ENCODE data around the gene HOTAIR.

HOTAIR gene

GRCh38 chr12:53999559-54000115, 24.9 kb upstream of the HOTAIR start:
- Histone ChIP-seq H4K91ac (ENCODE audit: low read length) (peak overlapping the region; percentile 70), H3K9ac (ENCODE audit: low read length) (peak overlapping the region; percentile 98), H3K4me1 (ENCODE audit: control insufficient read depth, insufficient read depth, low read depth, low read length) (peaks cover 21% of the 10 kb centered on the region), H3K4me2 (ENCODE audit: low read length, poor library complexity, severe bottlenecking) (peak overlapping the region; percentile 96), H3K36me3 (ENCODE audit: control insufficient read depth in 1 of 2, insufficient read depth in 2 of 2, low read depth in 1 of 2, low read length in 2 of 2) (peaks cover 0 to 3% of the 10 kb centered on the region in 2 experiments), H3K27me3 (ENCODE audit: control insufficient read depth in 1 of 2, insufficient read depth in 1 of 2, low read length in 2 of 2) (no peaks in the 10 kb centered on the region), H3K23ac (ENCODE audit: low read length in 2 of 2) (no peak overlapping the region), H2BK120ac (ENCODE audit: low read depth, low read length) (peak overlapping the region; percentile 11), H2AFZ (ENCODE audit: low read depth, low read length) (peak overlapping the region; percentile 62), H4K8ac (ENCODE audit: low read length) (peak overlapping the region; percentile 27), H3K9me3 (ENCODE audit: control insufficient read depth, low read length) (no peaks in the 10 kb centered on the region), H3K27ac (ENCODE audit: low read length, poor library complexity, severe bottlenecking) (peak overlapping the region; percentile 97), H2BK15ac (ENCODE audit: low read depth, poor library complexity, severe bottlenecking) (no peak overlapping the region), H3K79me1 (replicated peaks; ENCODE audit: low read length, poor library complexity, severe bottlenecking) (no peaks in the 10 kb centered on the region), H2AK5ac (ENCODE audit: low read length, severe bottlenecking) (peak overlapping the region; percentile 72), H3K4ac (ENCODE audit: low read depth in 1 of 2, low read length in 2 of 2) (peak overlapping the region; percentile 29 to 70), H3K18ac (ENCODE audit: low read depth in 1 of 2, low read length in 2 of 2) (peak overlapping the region; percentile 46 to 86), H3K14ac (ENCODE audit: low read length in 2 of 2) (no peak overlapping the region), H2BK5ac (ENCODE audit: low read depth, low read length, poor library complexity, severe bottlenecking) (peak overlapping the region; percentile 91), H2BK12ac (ENCODE audit: low read length in 2 of 2) (peak overlapping the region in 1 of 2 experiments; percentile 24), H3K4me3 (ENCODE audit: insufficient read depth in 1 of 2, low read depth in 1 of 2, low read length in 2 of 2) (peak overlapping the region; percentile 65 to 87)
- peak; percentile 88 for DNase-seq
- 2% methylated on average over 24 of the region's 35 CpGs for WGBS

GRCh38 chr12:53998900-53999236, 24.1 kb upstream of the HOTAIR start:
- H3K4me2 ChIP-seq (ENCODE audit: low read length, poor library complexity, severe bottlenecking) = peak overlapping the region; percentile 64
- no peaks in the 10 kb centered on the region for H3K9me3 ChIP-seq (ENCODE audit: control insufficient read depth, low read length)
- peak overlapping the region; percentile 73 for H3K27ac ChIP-seq (ENCODE audit: low read length, poor library complexity, severe bottlenecking)
- no peak overlapping the region for H2AFZ ChIP-seq (ENCODE audit: low read depth, low read length)
- no peak overlapping the region for H2BK5ac ChIP-seq (ENCODE audit: low read depth, low read length, poor library complexity, severe bottlenecking)
- H2BK15ac ChIP-seq (ENCODE audit: low read depth, poor library complexity, severe bottlenecking) = no peak overlapping the region
- no peak for DNase-seq
- H3K23ac ChIP-seq (ENCODE audit: low read length in 2 of 2) = no peak overlapping the region
- no peak overlapping the region for H3K18ac ChIP-seq (ENCODE audit: low read depth in 1 of 2, low read length in 2 of 2)
- 26% methylated on average over 8 of the region's 13 CpGs for WGBS
- peaks cover 0 to 3% of the 10 kb centered on the region in 2 experiments for H3K36me3 ChIP-seq (ENCODE audit: control insufficient read depth in 1 of 2, insufficient read depth in 2 of 2, low read depth in 1 of 2, low read length in 2 of 2)
- no peak overlapping the region for H2BK120ac ChIP-seq (ENCODE audit: low read depth, low read length)
- no peaks in the 10 kb centered on the region for H3K79me1 ChIP-seq (replicated peaks; ENCODE audit: low read length, poor library complexity, severe bottlenecking)
- no peak overlapping the region for H4K8ac ChIP-seq (ENCODE audit: low read length)
- no peak overlapping the region for H3K4ac ChIP-seq (ENCODE audit: low read depth in 1 of 2, low read length in 2 of 2)
- peak overlapping the region; percentile 37 to 87 for H3K4me3 ChIP-seq (ENCODE audit: insufficient read depth in 1 of 2, low read depth in 1 of 2, low read length in 2 of 2)
- H3K14ac ChIP-seq (ENCODE audit: low read length in 2 of 2) = no peak overlapping the region
- peaks cover 17% of the 10 kb centered on the region for H3K4me1 ChIP-seq (ENCODE audit: control insufficient read depth, insufficient read depth, low read depth, low read length)
- peak overlapping the region; percentile 98 for H3K9ac ChIP-seq (ENCODE audit: low read length)
- no peak overlapping the region for H4K91ac ChIP-seq (ENCODE audit: low read length)
- no peak overlapping the region for H2BK12ac ChIP-seq (ENCODE audit: low read length in 2 of 2)
- no peak overlapping the region for H2AK5ac ChIP-seq (ENCODE audit: low read length, severe bottlenecking)
- no peaks in the 10 kb centered on the region for H3K27me3 ChIP-seq (ENCODE audit: control insufficient read depth in 1 of 2, insufficient read depth in 1 of 2, low read length in 2 of 2)

- no peak overlapping the region for H3K23ac ChIP-seq (ENCODE audit: low read length in 2 of 2)
- peak overlapping the region; percentile 82 for H2AK5ac ChIP-seq (ENCODE audit: low read length, severe bottlenecking)
- peak overlapping the region; percentile 75 for H2BK5ac ChIP-seq (ENCODE audit: low read depth, low read length, poor library complexity, severe bottlenecking)
- H3K79me1 ChIP-seq (replicated peaks; ENCODE audit: low read length, poor library complexity, severe bottlenecking) = no peaks in the 10 kb centered on the region
- no peaks in the 10 kb centered on the region for H3K27me3 ChIP-seq (ENCODE audit: control insufficient read depth in 1 of 2, insufficient read depth in 1 of 2, low read length in 2 of 2)
- H3K27ac ChIP-seq (ENCODE audit: low read length, poor library complexity, severe bottlenecking) = peak overlapping the region; percentile 75
- peak overlapping the region; percentile 63 for H2BK15ac ChIP-seq (ENCODE audit: low read depth, poor library complexity, severe bottlenecking)
- H3K4ac ChIP-seq (ENCODE audit: low read depth in 1 of 2, low read length in 2 of 2) = no peak overlapping the region
- no peak overlapping the region for H3K18ac ChIP-seq (ENCODE audit: low read depth in 1 of 2, low read length in 2 of 2)
- 43% methylated on average over 7 of the region's 11 CpGs for WGBS
- H4K91ac ChIP-seq (ENCODE audit: low read length) = no peak overlapping the region
- no peak overlapping the region for H2AFZ ChIP-seq (ENCODE audit: low read depth, low read length)
- no peaks in the 10 kb centered on the region for H3K9me3 ChIP-seq (ENCODE audit: control insufficient read depth, low read length)
- H4K8ac ChIP-seq (ENCODE audit: low read length) = no peak overlapping the region
- H2BK120ac ChIP-seq (ENCODE audit: low read depth, low read length) = no peak overlapping the region
- H3K9ac ChIP-seq (ENCODE audit: low read length) = peak overlapping the region; percentile 98
- no peak overlapping the region for H3K14ac ChIP-seq (ENCODE audit: low read length in 2 of 2)
- DNase-seq = no peak
- H3K36me3 ChIP-seq (ENCODE audit: control insufficient read depth in 1 of 2, insufficient read depth in 2 of 2, low read depth in 1 of 2, low read length in 2 of 2) = peaks cover 0 to 3% of the 10 kb centered on the region in 2 experiments
- peak overlapping the region in 1 of 2 experiments; percentile 87 for H3K4me3 ChIP-seq (ENCODE audit: insufficient read depth in 1 of 2, low read depth in 1 of 2, low read length in 2 of 2)
- peaks cover 16% of the 10 kb centered on the region for H3K4me1 ChIP-seq (ENCODE audit: control insufficient read depth, insufficient read depth, low read depth, low read length)
- H2BK12ac ChIP-seq (ENCODE audit: low read length in 2 of 2) = no peak overlapping the region
- H3K4me2 ChIP-seq (ENCODE audit: low read length, poor library complexity, severe bottlenecking) = peak overlapping the region; percentile 64
These were observed 23.6 kb upstream of the HOTAIR start for GRCh38 chr12:53998110-53998899.

All from mesenchymal stem cell (in vitro differentiated cells and primary cell).